Mucosa of descending colon (tissue), 3 donors: Measurements from ENCODE around the gene GALNT9. TPM values are rescaled to one million over a fixed set of nuclear protein-coding genes. Genes with fewer than 3 reads are reported as not detected.

ENCODE experiments used
- ATAC-seq: fragments of 200-7000 bp; cut with Tn5 transposase; one replicate; pipeline ENCODE4 v1.9.1; 2020; ENCODE audit warnings: mild to moderate bottlenecking, moderate library complexity
- DNase-seq, 3 donors: peaks; one replicate each; pipeline ENCODE4 v3.0.0-alpha.2; 2020
- H3K36me3 ChIP-seq: fragments of 200-600 bp; one replicate; pipeline ENCODE4 v1.8.0; 2021; ENCODE audit warnings: low read depth, mild to moderate bottlenecking
- H3K4me1 ChIP-seq: fragments of 200-600 bp; one replicate; pipeline ENCODE4 v1.8.0; 2021; ENCODE audit warnings: low read depth, mild to moderate bottlenecking
- H3K4me3 ChIP-seq: fragments of 200-600 bp; one replicate; pipeline ENCODE4 v1.8.0; 2021; ENCODE audit warnings: mild to moderate bottlenecking
- H3K9me3 ChIP-seq: fragments of 200-600 bp; one replicate; pipeline ENCODE4 v1.8.0; 2021; ENCODE audit warnings: mild to moderate bottlenecking
- intact Hi-C, 2 donors: fragments of 100-400 bp; cut with DNase I in 1 of 2; cut with micrococcal nuclease in 1 of 2; formaldehyde crosslinking; loops; one replicate each; pipeline versions ENCODE4 v1.11.0 to v1.11.1; 2022; cut with DNase I, micrococcal nuclease
- total RNA-seq, 3 donors: library from RNA; stranded (reverse); fragmentation: NEBNext Ultra II Directional in 2 of 3; extraction: Animal tissue kit (Norgen Biotek cat#: 25700) in 2 of 3; gene quantifications; one replicate each; pipeline versions ENCODE4 v1.2.1 to v1.2.4, GENCODE V29; 2021 to 2023
- TF ChIP-seq, protein P1 (sequence below): fragments of 200-600 bp; IDR thresholded peaks from one replicate; pipeline ENCODE4 v1.8.0; 2022; ENCODE audit warnings: antibody characterized with exemption, mild to moderate bottlenecking
- donor health status: DM: no; HTN: no; CAD: no; lungs with moderate emphysema.
- donor health status: DM: no; HTN: no; CAD: no.
- donor health status: DM: no; HTN: yes; CAD: no.

GALNT9 gene
- total RNA-seq, 3 donors from 2014 or later, result 0.43 to 3.7 TPM; not detected in 1

DNA sequence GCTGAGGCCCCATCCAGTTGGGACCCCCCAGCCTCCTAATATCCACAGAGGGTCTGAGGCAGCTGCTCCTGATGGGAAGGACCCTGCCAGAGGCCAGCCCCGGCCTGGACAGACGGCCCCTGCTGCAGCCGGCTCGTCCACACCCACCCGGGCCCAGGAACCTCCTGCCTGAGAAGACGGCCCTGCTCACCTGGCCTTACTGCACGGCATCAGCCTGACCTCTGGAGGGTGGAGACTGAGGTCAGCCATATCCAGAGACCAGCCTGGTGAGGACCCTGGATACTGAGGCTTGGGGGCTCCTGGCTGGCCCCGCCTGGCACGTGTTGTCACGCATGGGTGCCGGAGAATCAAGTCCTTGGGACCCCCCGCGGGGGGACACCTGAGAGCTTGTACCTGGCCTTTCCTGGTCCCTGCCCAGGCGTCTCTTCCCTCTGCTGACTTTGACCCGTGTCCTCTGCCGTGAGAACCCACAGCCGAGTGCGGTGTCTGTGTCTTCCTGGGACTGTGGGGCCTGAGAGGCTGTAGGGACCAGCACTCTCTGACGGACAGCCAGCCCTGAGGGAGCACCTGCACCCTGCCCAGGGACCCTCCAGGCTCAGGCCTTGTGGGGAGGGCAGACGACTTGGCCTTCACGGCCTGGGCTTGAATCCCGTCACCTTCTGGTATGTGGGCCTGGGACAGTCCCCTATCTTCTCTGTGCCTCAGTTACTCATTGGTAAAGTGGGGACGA, 127.8 kb downstream of the GALNT9 start:
- intact Hi-C loops, result no loop called here
- Histone ChIP-seq H3K4me1 (no peaks in the 10 kb centered on the region), H3K4me3 (no peak overlapping the region), H3K36me3 (no peaks in the 10 kb centered on the region), H3K9me3 (no peaks in the 10 kb centered on the region)
- ATAC-seq (no peak), DNase-seq (no peak)
- TF ChIP-seq, protein P1, sequence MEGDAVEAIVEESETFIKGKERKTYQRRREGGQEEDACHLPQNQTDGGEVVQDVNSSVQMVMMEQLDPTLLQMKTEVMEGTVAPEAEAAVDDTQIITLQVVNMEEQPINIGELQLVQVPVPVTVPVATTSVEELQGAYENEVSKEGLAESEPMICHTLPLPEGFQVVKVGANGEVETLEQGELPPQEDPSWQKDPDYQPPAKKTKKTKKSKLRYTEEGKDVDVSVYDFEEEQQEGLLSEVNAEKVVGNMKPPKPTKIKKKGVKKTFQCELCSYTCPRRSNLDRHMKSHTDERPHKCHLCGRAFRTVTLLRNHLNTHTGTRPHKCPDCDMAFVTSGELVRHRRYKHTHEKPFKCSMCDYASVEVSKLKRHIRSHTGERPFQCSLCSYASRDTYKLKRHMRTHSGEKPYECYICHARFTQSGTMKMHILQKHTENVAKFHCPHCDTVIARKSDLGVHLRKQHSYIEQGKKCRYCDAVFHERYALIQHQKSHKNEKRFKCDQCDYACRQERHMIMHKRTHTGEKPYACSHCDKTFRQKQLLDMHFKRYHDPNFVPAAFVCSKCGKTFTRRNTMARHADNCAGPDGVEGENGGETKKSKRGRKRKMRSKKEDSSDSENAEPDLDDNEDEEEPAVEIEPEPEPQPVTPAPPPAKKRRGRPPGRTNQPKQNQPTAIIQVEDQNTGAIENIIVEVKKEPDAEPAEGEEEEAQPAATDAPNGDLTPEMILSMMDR, result no peak

DNA sequence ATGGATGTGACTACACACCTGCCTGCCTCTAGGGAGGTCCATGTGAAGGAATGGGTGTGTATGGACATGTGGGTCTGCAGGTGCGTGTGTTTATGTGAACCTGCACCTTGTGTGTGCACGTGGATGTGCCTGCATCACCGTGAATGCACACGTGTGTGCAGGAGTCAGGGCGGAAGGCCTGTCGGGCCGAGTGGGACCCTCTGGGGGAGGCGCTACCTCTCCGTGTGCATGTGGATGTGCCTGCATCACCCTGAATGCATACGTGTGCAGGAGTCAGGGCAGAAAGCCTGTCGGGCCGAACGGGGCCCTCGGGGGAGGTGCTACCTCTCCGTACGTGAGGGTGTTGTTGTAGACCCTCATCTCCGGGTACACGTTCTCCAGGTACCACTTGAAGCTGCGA, 128.6 kb downstream of the GALNT9 start:
- H3K36me3 ChIP-seq, result no peaks in the 10 kb centered on the region
- H3K9me3 ChIP-seq, result no peaks in the 10 kb centered on the region
- intact Hi-C loops, result no loop called here
- TF ChIP-seq, protein P1, result no peak
- DNase-seq (no peak), ATAC-seq (no peak)
- H3K4me3 ChIP-seq, result no peak overlapping the region
- no peaks in the 10 kb centered on the region for H3K4me1 ChIP-seq

DNA sequence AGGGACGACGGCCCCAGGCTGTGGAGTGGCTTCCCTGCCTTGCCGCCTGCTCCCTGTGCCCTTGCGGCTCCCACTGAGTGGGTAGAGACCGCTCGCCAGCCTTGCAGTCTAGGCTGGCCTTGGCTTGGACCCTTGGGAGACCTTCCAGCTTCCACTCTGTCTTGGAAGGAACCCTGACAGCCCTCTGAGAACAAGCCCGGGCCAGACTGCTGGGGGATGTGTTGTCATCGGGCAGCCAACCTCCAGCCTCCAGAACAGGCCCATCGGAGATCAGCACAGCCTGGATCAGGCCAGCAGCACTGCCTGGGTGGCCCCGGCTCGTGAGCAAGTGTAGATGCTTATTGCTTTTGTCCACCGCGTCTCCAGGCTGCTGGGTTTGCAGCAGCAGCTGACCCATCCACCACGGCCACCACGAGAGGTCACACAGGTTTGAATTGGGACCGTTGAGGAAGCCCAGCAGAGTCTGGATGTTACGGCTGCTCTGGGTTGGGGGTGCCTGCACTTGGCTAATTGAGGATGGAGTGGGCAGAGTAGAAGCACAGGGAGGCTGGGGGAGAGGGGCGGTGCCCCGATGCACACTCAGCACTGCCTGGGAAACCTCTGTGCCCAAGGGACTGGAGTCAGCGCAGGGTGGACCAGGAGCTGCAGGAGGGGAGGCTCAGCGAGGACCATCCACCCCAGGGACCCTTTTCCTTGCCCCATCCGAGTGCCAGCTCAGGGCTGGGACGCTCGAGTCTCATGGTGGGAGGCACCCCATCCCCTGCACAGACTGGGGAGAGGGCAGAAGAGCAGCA, 129.7 kb downstream of the GALNT9 start:
- no peak for ATAC-seq
- Histone ChIP-seq H3K4me1 (no peaks in the 10 kb centered on the region), H3K4me3 (no peak overlapping the region), H3K9me3 (no peaks in the 10 kb centered on the region), H3K36me3 (no peaks in the 10 kb centered on the region)
- intact Hi-C loops, result no loop called here
- TF ChIP-seq, protein P1, result no peak
- no peak for DNase-seq

DNA sequence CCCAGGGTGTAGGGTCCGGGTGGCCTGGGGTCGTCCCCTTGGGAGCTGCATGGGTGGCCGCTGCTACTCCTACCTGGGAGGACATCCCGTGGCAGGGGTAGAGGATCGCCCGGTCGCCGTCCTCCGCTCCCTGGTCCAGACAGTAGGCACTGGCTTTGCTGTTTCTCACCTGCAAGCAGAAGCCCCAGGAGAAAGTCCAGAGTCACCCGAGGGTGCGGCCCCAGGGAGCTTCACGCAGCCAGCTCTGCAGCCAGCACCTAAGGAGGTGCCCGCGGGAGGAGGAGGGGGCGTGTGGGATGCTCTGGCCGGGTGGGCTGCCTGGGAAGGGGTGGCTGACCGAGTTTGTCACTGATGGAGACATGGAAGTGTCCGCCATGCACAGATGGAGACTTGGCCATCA, 130.3 kb downstream of the GALNT9 start:
- TF ChIP-seq, protein P1, result no peak
- intact Hi-C loops, result no loop called here
- H3K4me1 ChIP-seq, result no peaks in the 10 kb centered on the region
- ATAC-seq (no peak), DNase-seq (no peak)
- H3K4me3 ChIP-seq, result no peak overlapping the region
- H3K36me3 ChIP-seq, result no peaks in the 10 kb centered on the region
- peaks cover 4% of the 10 kb centered on the region for H3K9me3 ChIP-seq

DNA sequence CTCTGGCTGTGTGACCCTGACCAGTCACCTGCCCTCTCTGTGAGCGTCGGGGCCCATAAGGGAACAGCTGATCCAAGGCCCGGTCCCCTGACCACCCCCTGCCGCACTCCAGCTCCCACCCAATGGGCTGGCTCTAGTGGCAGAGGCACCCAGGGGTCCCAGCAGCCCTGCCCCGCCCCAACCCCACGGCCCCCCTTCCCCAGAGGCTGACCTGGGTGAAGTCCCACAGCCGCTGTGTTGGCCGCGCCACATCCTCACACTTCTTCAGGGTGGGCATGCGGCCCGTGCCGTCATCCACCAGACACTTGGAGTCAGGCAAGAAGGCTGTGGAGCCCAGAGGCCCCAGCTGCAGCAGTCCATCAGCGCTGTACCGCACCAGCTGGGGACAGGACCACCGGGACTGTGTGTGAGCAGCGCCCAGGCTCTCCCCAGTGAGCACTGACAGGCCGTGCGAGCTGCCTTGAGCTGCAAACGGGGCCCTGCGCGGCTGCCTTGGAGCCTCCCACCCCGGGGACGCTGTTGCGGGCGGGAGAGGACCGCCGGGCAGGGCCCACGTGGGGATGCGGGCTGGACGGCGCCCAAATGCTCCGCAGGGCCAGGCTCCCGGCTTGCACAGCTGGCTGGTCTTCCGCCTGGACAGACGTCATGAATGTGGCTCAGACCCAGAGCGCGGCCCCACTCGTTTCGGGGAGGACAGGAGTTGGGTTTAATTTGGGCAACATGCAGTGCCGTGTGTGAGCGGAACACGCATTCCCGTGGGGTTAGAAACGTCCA, 131.6 kb downstream of the GALNT9 start:
- Histone ChIP-seq H3K9me3 (peaks cover 11% of the 10 kb centered on the region), H3K36me3 (no peaks in the 10 kb centered on the region), H3K4me3 (no peak overlapping the region), H3K4me1 (no peaks in the 10 kb centered on the region)
- no peak for DNase-seq
- intact Hi-C loops, result no loop called here
- ATAC-seq, result peak; percentile 7
- TF ChIP-seq, protein P1, result no peak
